ENCODE data around the gene CDK17.
"Not testable (repeated sequence)": the region's sequence is repeated elsewhere in the genome, so short reads cannot be mapped to it uniquely, and the experiment has no call there.

CDK17 gene

GRCh38 chr12:96350982-96351381, 49.3 kb downstream of the CDK17 start:
- no peak for DNase-seq

- no peak for DNase-seq
These were observed 53.0 kb downstream of the CDK17 start for GRCh38 chr12:96347130-96347699.

- DNase-seq, result not testable (repeated sequence)
These were observed 53.5 kb downstream of the CDK17 start for GRCh38 chr12:96346716-96347115.

GRCh38 chr12:96344124-96344695, 56.0 kb downstream of the CDK17 start:
- DNase-seq, result no peak

GRCh38 chr12:96343347-96343954, 56.8 kb downstream of the CDK17 start:
- DNase-seq, result no peak

- not testable (repeated sequence) for DNase-seq
These were observed 60.6 kb downstream of the CDK17 start for GRCh38 chr12:96339666-96340065.

GRCh38 chr12:96338852-96339471, 61.3 kb downstream of the CDK17 start:
- no peak for DNase-seq

- DNase-seq, result no peak
These were observed 62.3 kb downstream of the CDK17 start for GRCh38 chr12:96337953-96338352.

- no peak for DNase-seq
These were observed 63.8 kb downstream of the CDK17 start for GRCh38 chr12:96336489-96336888.

- no peak for DNase-seq
These were observed 65.0 kb downstream of the CDK17 start for GRCh38 chr12:96335270-96335669.

- DNase-seq, result no peak
These were observed 65.7 kb downstream of the CDK17 start for GRCh38 chr12:96334502-96334901.

GRCh38 chr12:96329545-96329944, 70.7 kb downstream of the CDK17 start:
- no peak for DNase-seq

GRCh38 chr12:96329018-96329417, 71.2 kb downstream of the CDK17 start:
- no peak for DNase-seq

- peak; percentile 22 for DNase-seq
These were observed 72.3 kb downstream of the CDK17 start for GRCh38 chr12:96327889-96328288.

- no peak for DNase-seq
These were observed 72.9 kb downstream of the CDK17 start for GRCh38 chr12:96327346-96327745.

- DNase-seq, result no peak
These were observed 73.5 kb downstream of the CDK17 start for GRCh38 chr12:96326628-96327227.

GRCh38 chr12:96323906-96324305, 76.3 kb downstream of the CDK17 start:
- DNase-seq, result no peak

GRCh38 chr12:96322720-96323119, 77.5 kb downstream of the CDK17 start:
- DNase-seq, result no peak

GRCh38 chr12:96321941-96322340, 78.3 kb downstream of the CDK17 start:
- DNase-seq, result no peak

GRCh38 chr12:96317801-96318200, 82.4 kb downstream of the CDK17 start:
- DNase-seq, result not testable (repeated sequence)

GRCh38 chr12:96315741-96316481, 84.3 kb downstream of the CDK17 start:
- DNase-seq, result not testable (repeated sequence)

GRCh38 chr12:96314723-96315122, 85.5 kb downstream of the CDK17 start:
- no peak for DNase-seq

GRCh38 chr12:96313606-96314005, 86.6 kb downstream of the CDK17 start:
- no peak for DNase-seq

All from CD4-positive, alpha-beta T cell treated with Interleukin-17A for 4 hours (primary cell).